GM20000 (cell line): Measurements from ENCODE around the gene TBKBP1.

ENCODE experiments used
- DNase-seq: peaks from one replicate; pipeline ENCODE4 v3.0.0; 2012; ENCODE audit warnings: low spot score
- TF ChIP-seq, protein P1 (sequence below): IDR thresholded peaks from 2 replicates; pipeline ENCODE4 v1.5.1; 2012; ENCODE audit warnings: mild to moderate bottlenecking, control low read depth; ENCODE audit errors: extremely low read depth, missing control alignments

TBKBP1 gene

GRCh38 chr17:47721725-47722124, 27.8 kb downstream of the TBKBP1 start:
- TF ChIP-seq, protein P1, sequence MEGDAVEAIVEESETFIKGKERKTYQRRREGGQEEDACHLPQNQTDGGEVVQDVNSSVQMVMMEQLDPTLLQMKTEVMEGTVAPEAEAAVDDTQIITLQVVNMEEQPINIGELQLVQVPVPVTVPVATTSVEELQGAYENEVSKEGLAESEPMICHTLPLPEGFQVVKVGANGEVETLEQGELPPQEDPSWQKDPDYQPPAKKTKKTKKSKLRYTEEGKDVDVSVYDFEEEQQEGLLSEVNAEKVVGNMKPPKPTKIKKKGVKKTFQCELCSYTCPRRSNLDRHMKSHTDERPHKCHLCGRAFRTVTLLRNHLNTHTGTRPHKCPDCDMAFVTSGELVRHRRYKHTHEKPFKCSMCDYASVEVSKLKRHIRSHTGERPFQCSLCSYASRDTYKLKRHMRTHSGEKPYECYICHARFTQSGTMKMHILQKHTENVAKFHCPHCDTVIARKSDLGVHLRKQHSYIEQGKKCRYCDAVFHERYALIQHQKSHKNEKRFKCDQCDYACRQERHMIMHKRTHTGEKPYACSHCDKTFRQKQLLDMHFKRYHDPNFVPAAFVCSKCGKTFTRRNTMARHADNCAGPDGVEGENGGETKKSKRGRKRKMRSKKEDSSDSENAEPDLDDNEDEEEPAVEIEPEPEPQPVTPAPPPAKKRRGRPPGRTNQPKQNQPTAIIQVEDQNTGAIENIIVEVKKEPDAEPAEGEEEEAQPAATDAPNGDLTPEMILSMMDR, result no peak

GRCh38 chr17:47724705-47725104, 30.7 kb downstream of the TBKBP1 start:
- DNase-seq, result no peak
- TF ChIP-seq, protein P1, result no peak

More at GRCh38 chr17:47721725-47722124, 27.8 kb downstream of the TBKBP1 start:
- DNase-seq, result no peak

- TF ChIP-seq, protein P1, result no peak
- no peak for DNase-seq
Observed at GRCh38 chr17:47725446-47726111, 31.6 kb downstream of the TBKBP1 start.

GRCh38 chr17:47726796-47727703, 33.1 kb downstream of the TBKBP1 start:
- no peak for DNase-seq
- TF ChIP-seq, protein P1, result no peak

DNA sequence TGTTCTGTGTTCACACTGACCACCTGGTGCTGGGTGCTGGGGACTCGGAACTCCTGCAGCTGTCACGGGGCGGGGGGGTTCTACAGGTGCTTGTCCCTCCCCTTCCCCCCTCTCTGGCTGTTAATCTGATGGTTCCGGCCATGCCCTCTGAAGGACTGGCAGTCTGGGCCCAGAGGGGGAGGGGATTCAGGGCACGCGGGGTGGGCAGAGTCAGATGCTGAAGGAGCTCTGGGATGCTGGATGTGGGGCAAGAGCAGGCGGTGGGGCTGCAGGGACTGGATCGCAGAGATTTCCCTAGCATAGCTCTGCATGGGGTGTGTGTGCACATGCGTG, 33.7 kb downstream of the TBKBP1 start:
- TF ChIP-seq, protein P1, result no peak
- no peak for DNase-seq

DNA sequence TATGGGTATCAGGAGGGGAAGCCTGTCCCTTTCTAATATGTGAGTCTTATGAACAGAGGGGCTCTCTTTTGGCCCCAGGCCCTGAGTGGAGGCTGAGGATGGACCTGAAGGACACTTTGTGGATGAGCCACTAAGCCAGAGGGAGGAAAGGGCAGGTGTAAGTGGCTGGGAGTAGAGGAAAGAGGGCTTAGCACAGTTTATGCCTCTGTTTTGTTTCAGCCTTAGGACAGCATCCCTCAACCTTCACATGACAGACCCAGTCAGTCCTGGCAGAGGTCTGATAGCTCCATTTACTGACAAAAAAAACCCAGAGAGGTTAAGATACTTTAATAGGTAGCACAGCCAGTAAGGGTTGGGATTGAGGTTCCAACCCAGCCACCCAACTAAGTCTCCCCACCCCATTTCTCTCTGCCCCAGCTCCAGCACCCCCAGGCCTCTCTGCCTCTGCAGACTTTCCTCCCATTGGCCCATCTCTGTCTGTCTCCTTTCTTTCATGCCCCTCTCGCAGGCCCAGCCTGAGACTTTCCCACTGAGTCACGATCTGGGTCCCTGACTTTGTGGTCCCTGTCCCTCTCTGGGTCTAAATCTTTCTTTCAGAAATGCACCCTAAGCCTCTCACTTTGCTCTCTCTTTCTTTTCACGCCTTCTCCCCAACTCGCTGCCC, 34.4 kb downstream of the TBKBP1 start:
- no peak for DNase-seq
- TF ChIP-seq, protein P1, result no peak

DNA sequence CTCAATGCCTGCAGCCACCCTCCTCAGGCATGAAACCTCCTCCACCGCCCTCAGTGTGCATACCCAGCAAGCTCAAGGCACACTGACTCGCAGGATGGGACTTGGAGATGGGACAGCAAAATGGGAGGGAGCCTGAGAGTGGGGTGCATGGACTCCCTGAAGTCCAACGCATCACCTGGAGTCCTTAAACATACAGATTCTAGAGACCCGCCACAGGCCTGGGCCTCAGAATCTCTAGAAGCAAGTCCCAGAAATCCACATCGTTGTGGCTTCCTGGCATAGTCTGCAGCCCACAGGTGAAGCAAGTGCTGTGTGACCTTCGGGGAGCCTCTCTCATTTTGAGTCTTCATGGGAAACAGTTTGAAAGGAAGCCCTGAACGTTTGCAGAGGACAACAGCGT, 35.5 kb downstream of the TBKBP1 start:
- TF ChIP-seq, protein P1, result no peak
- DNase-seq, result no peak
